Posterior cingulate gyrus (tissue), 11 donors: ENCODE data around the gene ICA1L.
"Not testable (repeated sequence)": the region's sequence is repeated elsewhere in the genome, so short reads cannot be mapped to it uniquely, and the experiment has no call there.

Experiments used
- DNase-seq, 10 donors: peaks; one replicate each; pipeline versions ENCODE4 v3.0.0 to v3.0.0-alpha.2; 2020 to 2021; ENCODE audit warnings: mixed read lengths in 3 of 10
- intact Hi-C: fragments of 100-400 bp; cut with DNase I; formaldehyde crosslinking; loops from one replicate; pipeline ENCODE4 v1.15.1; 2023

ICA1L gene

DNA sequence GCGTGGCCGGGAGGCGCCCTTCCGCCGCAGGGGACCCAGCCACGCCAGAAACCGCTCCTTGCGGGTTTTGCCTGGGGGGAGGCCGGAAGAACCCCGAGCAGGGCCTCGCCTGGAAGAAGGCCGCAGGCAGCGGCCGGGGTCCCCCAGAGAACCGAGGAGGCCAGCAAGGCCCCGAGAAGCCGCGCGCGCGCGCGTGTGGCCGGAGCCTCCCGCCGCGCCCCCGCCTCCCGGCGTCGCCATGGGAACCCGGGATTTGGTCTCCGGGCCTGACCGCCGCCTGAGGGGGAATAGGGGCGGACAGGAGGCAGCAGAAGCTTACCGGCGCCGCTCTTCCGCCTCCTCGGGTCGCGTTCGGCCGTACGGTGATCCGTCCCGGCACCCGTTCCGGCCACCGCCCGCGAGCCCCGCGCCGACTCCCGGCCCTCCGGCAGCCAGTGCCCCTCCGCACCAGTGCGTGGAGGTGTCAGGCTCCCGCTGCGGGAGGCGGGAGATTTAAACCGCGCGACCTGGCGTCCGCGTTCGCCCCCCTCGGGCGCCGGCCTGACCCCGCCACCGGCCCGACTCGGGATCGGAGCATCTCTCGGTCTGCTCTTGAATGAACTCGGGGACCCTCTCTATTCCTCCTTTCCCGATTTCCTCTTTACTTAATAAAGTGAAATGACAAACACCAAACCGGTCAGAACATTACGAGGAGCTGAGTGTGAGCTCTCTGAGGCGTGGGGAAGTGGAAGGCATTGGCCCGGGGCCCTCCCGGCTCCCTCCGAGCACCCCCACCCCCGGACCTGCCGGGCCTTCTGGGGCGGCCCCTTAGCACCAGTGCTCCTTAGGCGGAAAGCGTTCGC lies at the start of gene ICA1L:
Gene ICA1L (minus strand): TSS at position 467 of the 842 bp plus-strand sequence. CDS start 42,757 bp downstream, outside the sequence.
- peak; percentile 41 to 94 (median 64) for DNase-seq
- intact Hi-C loops, result loop anchor here (10.0 kb wide), 1 partner anchor 297 kb away; no protein-coding TSS in a partner anchor

GRCh38 chr2:202918860-202919259 lies 47.3 kb upstream of the ICA1L start:
- no peak for DNase-seq
- intact Hi-C loops, result no loop called here

GRCh38 chr2:202912342-202913201 lies 41.0 kb upstream of the ICA1L start:
- DNase-seq, result peak in 1 of 10 donors; percentile 15
- intact Hi-C loops, result loop anchor here (5.0 kb wide), 2 partner anchors 105 to 535 kb away; partner anchors contain the start of gene BMPR2

DNA sequence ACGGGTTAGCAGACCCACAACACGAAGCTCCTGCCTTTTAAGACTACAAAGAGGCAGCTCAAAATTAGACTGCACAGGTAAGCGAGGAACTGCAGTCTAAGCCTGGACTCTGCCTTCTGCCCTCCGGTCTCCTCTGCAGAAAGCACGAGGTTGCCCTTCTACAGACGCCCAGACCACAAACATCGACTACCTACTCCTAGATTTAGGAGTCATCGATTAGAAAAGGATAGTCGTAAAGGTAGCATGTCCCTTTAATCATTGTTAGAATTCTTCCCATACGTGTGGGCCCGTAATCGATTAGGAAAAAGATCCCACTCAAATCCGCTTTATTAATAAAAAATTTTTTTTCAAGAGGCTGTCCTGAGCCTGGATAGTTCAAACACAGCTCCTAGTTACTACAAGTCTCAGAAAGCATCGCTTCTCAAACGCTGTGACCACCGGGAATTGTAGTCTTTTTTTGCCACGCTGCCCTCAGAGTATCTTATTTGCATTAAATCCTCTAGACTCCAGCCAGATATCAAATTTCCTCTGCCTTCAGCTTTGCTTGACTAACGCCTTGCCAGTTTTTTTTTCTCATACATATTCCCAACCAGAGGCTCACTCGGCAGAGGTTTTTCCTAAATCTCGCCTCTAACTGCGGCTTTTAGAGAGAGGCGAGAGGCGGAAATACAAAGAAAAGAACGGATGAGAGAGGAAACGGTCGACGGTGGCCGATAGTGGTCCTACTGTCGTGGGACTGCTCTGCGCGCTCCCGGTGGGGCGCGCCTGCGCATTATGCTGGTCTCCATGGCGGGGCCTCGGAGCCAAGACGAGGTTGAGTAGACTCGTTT lies 40.2 kb upstream of the ICA1L start, which contains the start of the genes CARF and WDR12:
Gene CARF (plus strand): TSS at position 764 of the 830 bp plus-strand sequence. CDS start 29,628 bp downstream, outside the sequence.
Gene WDR12 (minus strand): TSS at position 162 of the 830 bp plus-strand sequence. CDS start 197 bp downstream, outside the sequence.
- peak; percentile 88 to 98 (median 92) for DNase-seq
- intact Hi-C loops, result loop anchor here (5.0 kb wide), 2 partner anchors 106 to 534 kb away; partner anchors contain the start of gene BMPR2

DNA sequence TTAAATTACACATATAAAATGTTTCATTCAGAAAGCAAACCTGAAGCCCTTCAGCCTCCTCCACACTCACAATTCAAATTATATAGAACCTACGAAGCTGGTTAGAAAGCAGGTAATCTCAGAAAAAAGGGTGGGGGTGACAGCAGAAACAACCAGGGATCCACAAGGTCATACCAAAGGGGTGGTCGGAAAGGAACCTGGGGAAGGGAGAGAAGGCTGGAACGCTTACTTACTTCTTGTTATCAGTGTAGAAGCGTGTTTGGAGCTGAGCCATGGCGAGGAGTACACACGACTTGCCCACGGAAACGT lies 39.6 kb upstream of the ICA1L start:
- no peak for DNase-seq
- intact Hi-C loops, result loop anchor here (5.0 kb wide), 2 partner anchors 106 to 534 kb away; partner anchors contain the start of gene BMPR2

DNA sequence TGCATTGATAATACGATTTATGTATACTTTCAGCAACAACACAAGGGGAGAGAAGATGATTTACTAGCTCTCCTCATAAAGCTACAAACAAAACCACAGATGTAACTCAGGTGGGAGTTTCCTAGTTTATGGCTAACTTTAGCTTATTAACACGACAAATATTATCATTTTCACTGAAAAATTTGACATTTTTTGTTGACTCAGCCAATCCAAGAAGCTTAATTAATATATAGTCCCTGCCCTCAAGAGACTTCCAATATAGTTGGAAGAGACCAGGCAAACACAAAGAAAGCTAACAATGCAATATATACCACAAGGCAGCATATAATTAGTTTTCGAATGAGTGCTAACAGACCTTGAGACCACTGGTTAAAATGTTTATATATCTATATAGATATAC lies 39.1 kb upstream of the ICA1L start:
- intact Hi-C loops, result loop anchor here (5.0 kb wide), 2 partner anchors 107 to 533 kb away; partner anchors contain the start of gene BMPR2
- no peak for DNase-seq

GRCh38 chr2:202910250-202910649 lies 38.7 kb upstream of the ICA1L start:
- intact Hi-C loops, result loop anchor here (5.0 kb wide), 2 partner anchors 107 to 533 kb away; partner anchors contain the start of gene BMPR2
- DNase-seq, result not testable (repeated sequence)

DNA sequence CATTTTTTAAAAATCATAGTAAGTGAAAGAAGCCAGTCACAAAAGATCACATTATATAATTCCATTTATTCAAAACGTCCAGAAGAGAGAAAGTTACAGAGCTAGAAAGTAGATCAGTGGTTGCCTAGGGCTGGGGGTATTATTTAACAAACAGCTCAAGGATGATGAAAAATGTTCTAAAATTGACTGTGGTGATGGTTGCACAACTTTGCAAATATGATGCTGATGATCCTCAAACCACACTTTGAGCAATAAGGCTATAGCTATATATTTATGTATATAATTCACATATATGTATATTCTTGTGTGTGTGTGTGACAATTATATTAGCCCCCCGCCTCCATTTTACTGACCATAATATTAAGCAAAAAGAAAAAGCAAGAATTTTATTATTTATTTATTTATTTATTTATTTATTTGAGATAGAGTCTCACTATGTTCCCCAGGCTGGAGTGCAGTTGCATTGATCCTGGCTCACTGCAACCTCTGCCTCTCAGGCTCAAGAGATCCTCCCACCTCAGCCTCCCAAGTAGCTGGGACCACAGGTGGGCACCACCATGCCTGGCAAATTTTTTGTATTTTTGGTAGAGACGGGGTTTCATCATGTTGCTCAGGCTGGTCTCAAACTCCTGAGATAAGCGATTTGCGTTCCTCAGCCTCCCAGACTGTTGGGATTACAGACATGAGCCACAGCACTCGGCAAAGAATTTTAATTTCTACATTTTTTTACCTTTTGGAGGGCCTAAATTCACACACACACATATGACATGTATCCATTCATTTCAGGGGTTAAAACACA lies 38.0 kb upstream of the ICA1L start:
- no peak for DNase-seq
- intact Hi-C loops, result loop anchor here (5.0 kb wide), 2 partner anchors 108 to 532 kb away; partner anchors contain the start of gene BMPR2

DNA sequence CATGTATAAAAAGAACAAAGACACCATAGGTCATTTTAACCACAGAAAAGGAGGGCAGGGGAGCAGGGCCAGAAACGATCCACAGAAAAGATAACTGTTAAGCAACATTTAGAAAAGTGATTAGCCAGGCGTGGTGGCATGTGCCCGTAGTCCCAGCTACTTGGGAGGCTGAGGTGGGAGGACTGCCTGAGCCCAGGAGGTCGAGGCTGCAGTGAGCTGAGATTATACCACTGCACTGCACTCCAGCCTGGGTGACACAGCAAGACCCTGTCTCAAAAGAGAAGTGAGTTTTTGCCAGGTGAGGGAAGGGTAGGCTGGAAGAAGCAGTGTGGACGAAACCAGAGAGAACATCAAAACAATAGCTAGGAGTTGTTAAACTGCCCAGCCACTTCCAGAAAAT lies 36.6 kb upstream of the ICA1L start:
- intact Hi-C loops, result no loop called here

GRCh38 chr2:202905507-202905906 lies 33.9 kb upstream of the ICA1L start:
- intact Hi-C loops, DNase-seq: not testable (repeated sequence)

More for the DNA sequence above, 36.6 kb upstream of the ICA1L start:
- no peak for DNase-seq

- intact Hi-C loops, result no loop called here
- DNase-seq, result no peak
Observed at GRCh38 chr2:202885190-202885589, 13.6 kb upstream of the ICA1L start.

DNA sequence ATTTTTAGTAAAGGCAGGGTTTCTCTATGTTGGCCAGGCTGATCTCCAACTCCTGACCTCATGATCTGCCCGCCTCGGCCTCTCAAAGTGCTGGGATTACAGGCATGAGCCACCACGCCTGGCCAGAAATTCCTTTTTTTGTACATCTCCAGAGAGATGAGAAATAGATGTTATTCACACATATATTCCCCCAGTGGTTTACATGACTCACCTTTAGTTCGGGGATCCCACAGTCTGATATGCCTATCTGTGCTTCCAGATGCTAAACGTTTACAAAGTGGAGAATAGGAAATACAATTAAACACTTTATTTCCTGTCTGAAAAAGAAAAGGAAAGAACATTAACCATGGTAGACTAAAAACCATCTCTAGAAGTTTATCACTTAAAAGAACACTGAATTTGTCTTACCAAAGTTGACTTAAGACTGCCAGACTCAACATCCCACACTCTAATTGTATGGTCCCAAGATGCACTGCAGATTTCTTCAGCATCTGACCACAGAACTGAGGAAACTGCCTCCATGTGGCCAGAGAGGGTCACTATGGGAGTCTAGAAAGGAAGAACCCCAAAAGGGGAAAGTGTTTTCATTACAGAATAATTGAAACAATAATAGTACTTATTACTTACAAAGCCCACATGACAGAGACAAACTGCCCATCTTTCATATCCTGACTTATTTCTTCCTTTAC lies 12.6 kb upstream of the ICA1L start:
- intact Hi-C loops, result no loop called here
- no peak for DNase-seq

GRCh38 chr2:202881570-202881969 lies 10.0 kb upstream of the ICA1L start:
- no peak for DNase-seq
- intact Hi-C loops, result no loop called here

DNA sequence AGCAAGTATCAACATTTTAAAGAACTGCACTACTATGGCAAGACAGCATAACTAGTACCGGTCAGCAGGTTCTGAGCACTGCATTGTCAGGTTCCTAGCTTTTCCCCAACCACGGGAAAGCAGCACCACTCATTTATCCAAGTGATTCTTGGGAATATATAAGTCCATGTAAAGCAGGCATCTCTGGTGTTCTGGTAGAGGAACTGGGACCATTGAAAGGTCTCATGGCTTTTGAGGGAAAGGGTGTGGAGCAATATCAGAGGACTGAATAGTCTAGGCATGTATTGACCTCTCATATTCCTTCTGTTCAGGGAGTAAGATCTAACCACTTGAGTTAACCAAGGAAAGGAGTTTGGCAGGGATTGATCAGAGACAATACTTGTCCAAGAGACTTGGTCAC lies 6.1 kb upstream of the ICA1L start:
- no peak for DNase-seq
- intact Hi-C loops, result loop anchor here (10.0 kb wide), 1 partner anchor 303 kb away; no protein-coding TSS in a partner anchor

GRCh38 chr2:202870431-202871299 lies 901 bp downstream of the ICA1L start:
- intact Hi-C loops, result loop anchor here (10.0 kb wide), 1 partner anchor 296 kb away; no protein-coding TSS in a partner anchor

DNA sequence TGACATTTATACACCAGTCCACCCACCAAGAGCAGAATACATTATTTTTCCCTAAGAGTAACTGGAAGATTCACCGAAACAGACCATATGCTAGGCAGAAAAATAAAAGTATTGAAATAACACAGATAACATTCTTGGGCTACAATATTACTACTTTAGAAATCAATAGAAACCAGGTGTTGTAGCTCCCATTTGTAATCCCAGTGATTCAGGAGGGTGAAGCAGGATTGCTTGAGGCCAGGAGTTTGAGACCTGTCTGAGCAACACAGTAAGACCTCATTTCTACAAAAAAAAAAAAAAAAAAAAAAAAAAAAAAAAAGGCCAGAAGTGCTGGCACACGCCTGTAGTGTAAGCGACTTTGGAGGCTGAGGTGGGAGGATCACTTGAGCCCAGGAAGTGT lies 9.6 kb downstream of the ICA1L start:
- intact Hi-C loops, result no loop called here
- DNase-seq, result no peak

More at GRCh38 chr2:202870431-202871299, 901 bp downstream of the ICA1L start:
- peak; percentile 37 to 92 (median 56) for DNase-seq

GRCh38 chr2:202858601-202859000 lies 13.0 kb downstream of the ICA1L start:
- intact Hi-C loops, result no loop called here

More at GRCh38 chr2:202858601-202859000, 13.0 kb downstream of the ICA1L start:
- no peak for DNase-seq
